ENCODE data around the gene SCN8A. TPM values are rescaled to one million over a fixed set of nuclear protein-coding genes. Genes with fewer than 3 reads are reported as not detected.

Gene SCN8A
- total and polyA plus RNA-seq, 2 donors (not counting 3 experiments of a cell fraction or from before 2014, with no cell fraction given), result 9.4 to 20.4 TPM

- Histone ChIP-seq H3K27me3 (ENCODE audit: control insufficient read depth in 2 of 2, insufficient read depth in 2 of 2, low read length in 2 of 2) (no peaks in the 10 kb centered on the region), H3K9ac (replicated peaks; ENCODE audit: extremely low read depth, insufficient read depth, low read length) (no peak overlapping the region), H3K4me2 (ENCODE audit: insufficient read depth, low read length) (no peak overlapping the region), H2AFZ (ENCODE audit: low read depth, low read length) (no peak overlapping the region), H3K36me3 (ENCODE audit: control insufficient read depth in 2 of 2, extremely low read depth in 1 of 2, insufficient read depth in 2 of 2, low read length in 2 of 2) (peaks cover 9 to 25% of the 10 kb centered on the region in 2 experiments), H3K9me1 (replicated peaks; ENCODE audit: control insufficient read depth, extremely low read depth, insufficient read depth, low read length) (no peaks in the 10 kb centered on the region), H3K9me3 (replicated peaks; ENCODE audit: control insufficient read depth, insufficient read depth, low read length) (no peaks in the 10 kb centered on the region), H4K20me1 (replicated peaks; ENCODE audit: control insufficient read depth, extremely low read depth, insufficient read depth, low read length) (no peaks in the 10 kb centered on the region), H3K79me2 (ENCODE audit: control insufficient read depth, insufficient read depth, low read length) (no peaks in the 10 kb centered on the region), H3K4me1 (ENCODE audit: control insufficient read depth, extremely low read depth, insufficient read depth, low read length) (no peaks in the 10 kb centered on the region), H3K27ac (ENCODE audit: insufficient read depth, low read depth, low read length) (no peak overlapping the region), H3K4me3 (replicated peaks in 1 of 3; ENCODE audit: insufficient read depth in 1 of 3, low read depth in 1 of 3, low read length in 3 of 3) (no peak overlapping the region)
- CTCF ChIA-PET, result no interaction called here
- POLR2A ChIA-PET, result no interaction called here
- DNase-seq (ENCODE audit: low read depth, low spot score) (peak; percentile 27), FAIRE-seq (peak; percentile 38)
- intact Hi-C loops (cut with micrococcal nuclease), result no loop called here
- TF ChIP-seq, protein P1, sequence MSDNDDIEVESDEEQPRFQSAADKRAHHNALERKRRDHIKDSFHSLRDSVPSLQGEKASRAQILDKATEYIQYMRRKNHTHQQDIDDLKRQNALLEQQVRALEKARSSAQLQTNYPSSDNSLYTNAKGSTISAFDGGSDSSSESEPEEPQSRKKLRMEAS (IDR thresholded peaks at IDR 0.05; ENCODE audit: insufficient read depth, insufficient read length), result no peak
- peak; percentile 38 for TF ChIP-seq JUN (IDR thresholded peaks at IDR 0.05; ENCODE audit: borderline replicate concordance, insufficient read depth, insufficient read length, low read depth)
- no TSS peak for BruUV-seq (replicated peaks)
- dilution Hi-C loops (cut with MboI; ENCODE audit: extremely low pct_ligation_motif_present, low sequenced_read_pairs), result no loop called here
Measured at GRCh38 chr12:51773145-51773869, 182.3 kb downstream of the SCN8A start.

GRCh38 chr12:51774933-51775332 is 183.9 kb downstream of the SCN8A start:
- Histone ChIP-seq H3K9ac (replicated peaks; ENCODE audit: extremely low read depth, insufficient read depth, low read length) (no peak overlapping the region), H3K27me3 (ENCODE audit: control insufficient read depth in 2 of 2, insufficient read depth in 2 of 2, low read length in 2 of 2) (no peaks in the 10 kb centered on the region), H4K20me1 (replicated peaks; ENCODE audit: control insufficient read depth, extremely low read depth, insufficient read depth, low read length) (no peaks in the 10 kb centered on the region), H3K79me2 (ENCODE audit: control insufficient read depth, insufficient read depth, low read length) (no peaks in the 10 kb centered on the region), H3K9me1 (replicated peaks; ENCODE audit: control insufficient read depth, extremely low read depth, insufficient read depth, low read length) (no peaks in the 10 kb centered on the region), H2AFZ (ENCODE audit: low read depth, low read length) (no peak overlapping the region), H3K9me3 (replicated peaks; ENCODE audit: control insufficient read depth, insufficient read depth, low read length) (no peaks in the 10 kb centered on the region), H3K36me3 (ENCODE audit: control insufficient read depth in 2 of 2, extremely low read depth in 1 of 2, insufficient read depth in 2 of 2, low read length in 2 of 2) (peaks cover 2 to 12% of the 10 kb centered on the region in 2 experiments), H3K4me1 (ENCODE audit: control insufficient read depth, extremely low read depth, insufficient read depth, low read length) (no peaks in the 10 kb centered on the region), H3K4me3 (replicated peaks in 1 of 3; ENCODE audit: insufficient read depth in 1 of 3, low read depth in 1 of 3, low read length in 3 of 3) (no peak overlapping the region), H3K4me2 (ENCODE audit: insufficient read depth, low read length) (no peak overlapping the region), H3K27ac (ENCODE audit: insufficient read depth, low read depth, low read length) (no peak overlapping the region)
- no TSS peak for BruUV-seq (replicated peaks)
- POLR2A ChIA-PET, result no interaction called here
- dilution Hi-C loops (cut with MboI; ENCODE audit: extremely low pct_ligation_motif_present, low sequenced_read_pairs), result no loop called here
- TF ChIP-seq MYC (IDR thresholded peaks at IDR 0.05; ENCODE audit: low read depth, low read length) (no peak), POLR2A (IDR thresholded peaks at IDR 0.05; ENCODE audit: low read depth, low read length) (no peak)
- TF ChIP-seq, protein P1 (IDR thresholded peaks at IDR 0.05; ENCODE audit: insufficient read depth, insufficient read length), result no peak
- CTCF ChIA-PET, result no interaction called here
- intact Hi-C loops (cut with micrococcal nuclease), result no loop called here
- no peak for FAIRE-seq
- DNase-seq (ENCODE audit: low read depth, low spot score), result no peak

All from endothelial cell of umbilical vein (primary cell).